SK-N-DZ (cell line): ENCODE results near the gene TMCO1.
"Not testable (repeated sequence)": the region's sequence is repeated elsewhere in the genome, so short reads cannot be mapped to it uniquely, and the experiment has no call there.

Experiments
- DNase-seq: peaks from one replicate; pipeline ENCODE4 v3.0.0-alpha.2; 2015; ENCODE audit warnings: low spot score

The TMCO1 gene

GRCh38 chr1:165686971-165687433 is 81.7 kb downstream of the TMCO1 start:
- DNase-seq = no peak

GRCh38 chr1:165686121-165686970 is 82.3 kb downstream of the TMCO1 start:
- no peak for DNase-seq

- no peak for DNase-seq
Observed at GRCh38 chr1:165683848-165684485, 84.7 kb downstream of the TMCO1 start.

- DNase-seq = not testable (repeated sequence)
Observed at GRCh38 chr1:165680773-165681172, 87.9 kb downstream of the TMCO1 start.

- DNase-seq = no peak
Observed at GRCh38 chr1:165680303-165680702, 88.4 kb downstream of the TMCO1 start.

- DNase-seq = no peak
Observed at GRCh38 chr1:165679282-165680036, 89.2 kb downstream of the TMCO1 start.

GRCh38 chr1:165678509-165678908 is 90.2 kb downstream of the TMCO1 start:
- DNase-seq = no peak
